SK-N-SH (cell line): ENCODE results near the gene PTK6. TPM values are rescaled to one million over a fixed set of nuclear protein-coding genes. Genes with fewer than 3 reads are reported as not detected.

ENCODE experiments used
- CTCF ChIA-PET: fragments of 300-600, 350-600 bp; formaldehyde crosslinking; extraction: SDS; loops from one replicate; lab custom pipeline; 2021; lab: Yijun Ruan, JAX
- POLR2A ChIA-PET: fragments of 350-600 bp; sonication (Branson Sonifier 250); formaldehyde crosslinking; extraction: SDS; loops from one replicate; lab custom pipeline; 2020; ENCODE audit warnings: antibody characterized with exemption, inconsistent platforms; lab: Yijun Ruan, JAX
- DNase-seq: peaks from one replicate; pipeline ENCODE4 v3.0.0; 2012
- H2AFZ ChIP-seq: fragments of 200-600 bp; sonication (generic); 2 replicates; pipeline ENCODE4 v1.8.1; 2016; ENCODE audit warnings: antibody characterized with exemption, mild to moderate bottlenecking, low read depth
- H3F3A ChIP-seq: fragments of 200-600 bp; sonication (generic); replicated peaks from 2 replicates; pipeline ENCODE3; 2016; ENCODE audit warnings: antibody characterized with exemption, mild to moderate bottlenecking; ENCODE audit not compliant: insufficient read depth
- H3K27ac ChIP-seq, 2 experiments: fragments of 200-500 bp in 1 of 2; fragments of 200-600 bp in 1 of 2; sonication (Bioruptor generic) in 1 of 2; sonication (generic), shearing (Covaris generic) in 1 of 2; 2 replicates each; pipeline versions ENCODE4 v1.5.1 to v1.6.1; 2014 to 2016; ENCODE audit warnings: low read depth in 2 of 2, inconsistent platforms in 1 of 2, low read length in 1 of 2, mild to moderate bottlenecking in 1 of 2, mixed read lengths in 1 of 2
- H3K27me3 ChIP-seq: fragments of 200-600 bp; sonication (generic), shearing (Covaris generic); 2 replicates; pipeline ENCODE4 v1.6.1; 2016; ENCODE audit warnings: mixed run types; ENCODE audit not compliant: insufficient read depth
- H3K36me3 ChIP-seq, 2 experiments: fragments of 200-500 bp in 1 of 2; fragments of 200-600 bp in 1 of 2; sonication (Bioruptor generic) in 1 of 2; sonication (generic) in 1 of 2; replicated peaks in 1 of 2; 2 replicates each; pipeline versions ENCODE3 to v1.5.1; 2014 to 2016; ENCODE audit warnings: low read length in 1 of 2, mild to moderate bottlenecking in 1 of 2; ENCODE audit not compliant: insufficient read depth in 2 of 2, control insufficient read depth in 1 of 2
- H3K4me1 ChIP-seq, 2 experiments: fragments of 200-500 bp in 1 of 2; fragments of 200-600 bp in 1 of 2; sonication (Bioruptor generic) in 1 of 2; sonication (generic), shearing (Covaris generic) in 1 of 2; 2 replicates each; pipeline versions ENCODE4 v1.5.1 to v1.6.1; 2014 to 2016; ENCODE audit warnings: low read depth in 1 of 2, low read length in 1 of 2, mixed run types in 1 of 2; ENCODE audit not compliant: insufficient read depth in 2 of 2, control insufficient read depth in 1 of 2
- H3K4me2 ChIP-seq: fragments of 200-600 bp; sonication (generic), shearing (Covaris generic); 2 replicates; pipeline ENCODE4 v1.6.1; 2017; ENCODE audit warnings: mixed run types
- H3K4me3 ChIP-seq, 2 experiments: fragments of 200-500 bp in 1 of 2; fragments of 200-600 bp in 1 of 2; sonication (Bioruptor generic) in 1 of 2; sonication (generic), shearing (Covaris generic) in 1 of 2; 2 replicates each; pipeline versions ENCODE4 v1.5.1 to v1.8.1; 2014 to 2016; ENCODE audit warnings: low read depth in 2 of 2, inconsistent platforms in 1 of 2, low read length in 1 of 2, mild to moderate bottlenecking in 1 of 2, mixed read lengths in 1 of 2, moderate library complexity in 1 of 2
- H3K79me2 ChIP-seq: fragments of 200-600 bp; sonication (generic); 2 replicates; pipeline ENCODE4 v1.8.1; 2017; ENCODE audit warnings: mild to moderate bottlenecking; ENCODE audit not compliant: insufficient read depth
- H3K9ac ChIP-seq: fragments of 200-600 bp; sonication (generic); 2 replicates; pipeline ENCODE4 v1.6.1; 2017; ENCODE audit warnings: mixed run types
- H3K9me2 ChIP-seq: fragments of 200-600 bp; sonication (generic); 2 replicates; pipeline ENCODE4 v1.6.1; 2017; ENCODE audit warnings: mixed run types
- H3K9me3 ChIP-seq: fragments of 200-600 bp; sonication (generic); 2 replicates; pipeline ENCODE4 v1.6.1; 2017; ENCODE audit warnings: mixed run types, mild to moderate bottlenecking, moderate library complexity
- H4K20me1 ChIP-seq: fragments of 200-600 bp; sonication (generic); 2 replicates; pipeline ENCODE4 v1.6.1; 2017; ENCODE audit warnings: mild to moderate bottlenecking, mixed run types; ENCODE audit not compliant: insufficient read depth
- CHD2 ChIP-seq: fragments of 150-350 bp; IDR thresholded peaks from 2 replicates; pipeline ENCODE4 v1.6.1; 2018; ENCODE audit warnings: low read length; ENCODE audit not compliant: partially characterized antibody
- EZH2phosphoT487 ChIP-seq: fragments of 200-600 bp; sonication (generic); IDR thresholded peaks from 2 replicates; pipeline ENCODE4 v1.6.1; 2017; ENCODE audit warnings: low read depth, mixed run types, mild to moderate bottlenecking, antibody characterized with exemption, moderate library complexity, borderline replicate concordance
- MAX ChIP-seq: IDR thresholded peaks from 2 replicates; pipeline ENCODE4 v1.4.0; 2012; ENCODE audit warnings: low read depth
- MXI1 ChIP-seq: IDR thresholded peaks from 2 replicates; pipeline ENCODE4 v1.6.1; 2012; ENCODE audit warnings: mild to moderate bottlenecking, low read depth, low read length, improper control_type of control experiment
- PBX3 ChIP-seq: IDR thresholded peaks from 2 replicates; pipeline ENCODE4; 2012
- RCOR1 ChIP-seq: fragments of 150-350 bp; IDR thresholded peaks from 2 replicates; pipeline ENCODE4 v1.6.1; 2017; ENCODE audit warnings: antibody characterized with exemption, low read length
- TCF12 ChIP-seq: IDR thresholded peaks from 2 replicates; pipeline ENCODE4 v1.4.0; 2012
- TEAD4 ChIP-seq: IDR thresholded peaks from 2 replicates; pipeline ENCODE4 v1.4.0; 2012; ENCODE audit warnings: mild to moderate bottlenecking, borderline replicate concordance; ENCODE audit not compliant: insufficient read depth
- ZBTB33 ChIP-seq: IDR thresholded peaks from 2 replicates; pipeline ENCODE4 v1.4.0; 2012; ENCODE audit warnings: low read depth, borderline replicate concordance
- WGBS: methylation state at CpG from one replicate; pipeline ENCODE4 v1.1.6; 2017; ENCODE audit warnings: low lambda C conversion rate; 5-methylcytosine and 5-hydroxymethylcytosine counted together
- polyA plus RNA-seq, 3 experiments: library from polyadenylated mRNA; depleted of rRNA; stranded (reverse); fragments of >200 nt; gene quantifications; 2 replicates each; pipeline ENCODE4 v1.2.3, GENCODE V29; 2012

PTK6 gene
- polyA plus RNA-seq, 1 of the 3 experiments (the other 2 are of a cell fraction): 0.07 TPM

GRCh38 chr20:63525971-63526370, 11.2 kb downstream of the PTK6 start:
- H3K4me3 ChIP-seq: no peak overlapping the region
- no peaks in the 10 kb centered on the region for H3K9me3 ChIP-seq
- peaks cover 41% of the 10 kb centered on the region for H3F3A ChIP-seq
- H3K4me2 ChIP-seq: no peak overlapping the region
- DNase-seq: no peak
- H3K27ac ChIP-seq: no peak overlapping the region
- ChIA-PET POLR2A (no interaction called here), CTCF (interaction anchor here (1.2 kb wide), 1 partner anchor 29 kb away, joined by 4 read pairs; no protein-coding TSS in a partner anchor)
- peaks cover 42% of the 10 kb centered on the region for H4K20me1 ChIP-seq
- no peak overlapping the region for H2AFZ ChIP-seq
- TF ChIP-seq TEAD4 (no peak), RCOR1 (no peak), EZH2phosphoT487 (no peak), ZBTB33 (no peak), TCF12 (no peak), MXI1 (no peak), MAX (no peak)
- H3K9me2 ChIP-seq: no peaks in the 10 kb centered on the region
- no peaks in the 10 kb centered on the region for H3K27me3 ChIP-seq
- H3K36me3 ChIP-seq: peaks cover 13 to 19% of the 10 kb centered on the region in 2 experiments
- H3K79me2 ChIP-seq: peaks cover 22% of the 10 kb centered on the region
- peaks cover 4 to 13% of the 10 kb centered on the region in 2 experiments; a peak in 3 of 4 replicates for H3K4me1 ChIP-seq
- 31% methylated on average over 2 of the region's 2 CpGs for WGBS
- H3K9ac ChIP-seq: no peak overlapping the region

- Histone ChIP-seq H3K9ac (no peak overlapping the region), H3K4me3 (no peak overlapping the region), H2AFZ (no peak overlapping the region), H3K9me3 (no peaks in the 10 kb centered on the region), H3K9me2 (no peaks in the 10 kb centered on the region), H3K4me1 (peaks cover 4 to 13% of the 10 kb centered on the region in 2 experiments; a peak in 3 of 4 replicates), H3K4me2 (no peak overlapping the region), H3K27me3 (no peaks in the 10 kb centered on the region), H3K79me2 (peaks cover 22% of the 10 kb centered on the region), H3K36me3 (peaks cover 13 to 19% of the 10 kb centered on the region in 2 experiments), H4K20me1 (peaks cover 42% of the 10 kb centered on the region), H3F3A (peaks cover 41% of the 10 kb centered on the region), H3K27ac (no peak overlapping the region)
- ChIA-PET POLR2A (interaction anchor here (1.0 kb wide), 1 partner anchor 11 kb away, joined by 3 read pairs; no protein-coding TSS in a partner anchor), CTCF (interaction anchor here (1.2 to 8.7 kb wide), 2 partner anchors 12 to 29 kb away, joined by 4 to 82 read pairs; partner anchors contain the start of gene PTK6)
- TF ChIP-seq CHD2 (no peak), PBX3 (0 out of 2 replicates have a peak, but pooled peaks have one; percentile 5)
- DNase-seq: no peak
- WGBS: 81% methylated on average over 2 of the region's 3 CpGs
Measured at GRCh38 chr20:63525185-63525584, 12.0 kb downstream of the PTK6 start.
